ENCODE data around the gene IMPDH1. TPM values are rescaled to one million over a fixed set of nuclear protein-coding genes. Genes with fewer than 3 reads are reported as not detected.

Gene IMPDH1
- total and polyA plus RNA-seq, 4 donors: 25.9 to 136 (median 61.9) TPM

GRCh38 chr7:128425850-128426249, 16.1 kb upstream of the IMPDH1 start:
- Histone ChIP-seq H3K9ac (ENCODE audit: insufficient read depth in 1 of 2, low read length in 2 of 2) (no peak overlapping the region), H3K9me3 (ENCODE audit: control insufficient read depth in 4 of 4, insufficient read depth in 3 of 4, low read length in 3 of 4) (no peaks in the 10 kb centered on the region), H3K36me3 (ENCODE audit: control insufficient read depth in 4 of 4, insufficient read depth in 4 of 4, low read length in 4 of 4) (no peaks in the 10 kb centered on the region), H3K27ac (ENCODE audit: low read depth in 1 of 2, low read length in 1 of 2) (no peak overlapping the region), H3K4me1 (ENCODE audit: control insufficient read depth in 5 of 5, insufficient read depth in 5 of 5, low read length in 5 of 5) (peaks cover 0 to 6% (median 0%) of the 10 kb centered on the region in 5 donors), H3K4me3 (no peak overlapping the region), H3K27me3 (ENCODE audit: control insufficient read depth in 3 of 3, insufficient read depth in 3 of 3, low read length in 2 of 3) (no peaks in the 10 kb centered on the region)
- TF ChIP-seq CTCF (IDR thresholded peaks at IDR 0.05; ENCODE audit: control extremely low read depth, extremely low read depth): peak; percentile 77
- peak; percentile 58 to 70 (median 60) for DNase-seq
- peak; percentile 80 for ATAC-seq (ENCODE audit: insufficient read depth, low FRiP score)
- 40 to 46% methylated on average over 4 of the region's 4 CpGs for WGBS, 2 donors

GRCh38 chr7:128424686-128425275, 15.0 kb upstream of the IMPDH1 start:
- Histone ChIP-seq H3K27ac (ENCODE audit: low read depth in 1 of 2, low read length in 1 of 2) (no peak overlapping the region), H3K4me3 (no peak overlapping the region), H3K27me3 (ENCODE audit: control insufficient read depth in 3 of 3, insufficient read depth in 3 of 3, low read length in 2 of 3) (no peaks in the 10 kb centered on the region), H3K9ac (ENCODE audit: insufficient read depth in 1 of 2, low read length in 2 of 2) (no peak overlapping the region), H3K4me1 (ENCODE audit: control insufficient read depth in 5 of 5, insufficient read depth in 5 of 5, low read length in 5 of 5) (peaks cover 0 to 6% (median 0%) of the 10 kb centered on the region in 5 donors), H3K9me3 (ENCODE audit: control insufficient read depth in 4 of 4, insufficient read depth in 3 of 4, low read length in 3 of 4) (no peaks in the 10 kb centered on the region), H3K36me3 (ENCODE audit: control insufficient read depth in 4 of 4, insufficient read depth in 4 of 4, low read length in 4 of 4) (no peaks in the 10 kb centered on the region)
- 69 to 82% methylated on average over 1 of the region's 1 CpG for WGBS, 2 donors
- peak in 2 of 3 donors; percentile 65 to 67 for DNase-seq
- ATAC-seq (ENCODE audit: insufficient read depth, low FRiP score): no peak
- no peak for TF ChIP-seq CTCF (IDR thresholded peaks at IDR 0.05; ENCODE audit: control extremely low read depth, extremely low read depth)

- H3K27ac ChIP-seq (ENCODE audit: low read depth in 1 of 2, low read length in 1 of 2): no peak overlapping the region
- H3K27me3 ChIP-seq (ENCODE audit: control insufficient read depth in 3 of 3, insufficient read depth in 3 of 3, low read length in 2 of 3): no peaks in the 10 kb centered on the region
- no peaks in the 10 kb centered on the region for H3K36me3 ChIP-seq (ENCODE audit: control insufficient read depth in 4 of 4, insufficient read depth in 4 of 4, low read length in 4 of 4)
- ATAC-seq (ENCODE audit: insufficient read depth, low FRiP score): no peak
- no peaks in the 10 kb centered on the region for H3K9me3 ChIP-seq (ENCODE audit: control insufficient read depth in 4 of 4, insufficient read depth in 3 of 4, low read length in 3 of 4)
- DNase-seq: no peak
- peaks cover 0 to 6% (median 0%) of the 10 kb centered on the region in 5 donors for H3K4me1 ChIP-seq (ENCODE audit: control insufficient read depth in 5 of 5, insufficient read depth in 5 of 5, low read length in 5 of 5)
- 77 to 82% methylated on average over 3 of the region's 3 CpGs for WGBS, 2 donors
- H3K9ac ChIP-seq (ENCODE audit: insufficient read depth in 1 of 2, low read length in 2 of 2): no peak overlapping the region
- TF ChIP-seq CTCF (IDR thresholded peaks at IDR 0.05; ENCODE audit: control extremely low read depth, extremely low read depth): no peak
- H3K4me3 ChIP-seq: no peak overlapping the region
Observed at GRCh38 chr7:128422842-128423241, 13.1 kb upstream of the IMPDH1 start.

- Histone ChIP-seq H3K4me3 (no peak overlapping the region), H3K9ac (ENCODE audit: insufficient read depth in 1 of 2, low read length in 2 of 2) (no peak overlapping the region), H3K4me1 (ENCODE audit: control insufficient read depth in 5 of 5, insufficient read depth in 5 of 5, low read length in 5 of 5) (peaks cover 0 to 6% (median 0%) of the 10 kb centered on the region in 5 donors), H3K27ac (ENCODE audit: low read depth in 1 of 2, low read length in 1 of 2) (no peak overlapping the region), H3K9me3 (ENCODE audit: control insufficient read depth in 4 of 4, insufficient read depth in 3 of 4, low read length in 3 of 4) (no peaks in the 10 kb centered on the region), H3K27me3 (ENCODE audit: control insufficient read depth in 3 of 3, insufficient read depth in 3 of 3, low read length in 2 of 3) (no peaks in the 10 kb centered on the region), H3K36me3 (ENCODE audit: control insufficient read depth in 4 of 4, insufficient read depth in 4 of 4, low read length in 4 of 4) (no peaks in the 10 kb centered on the region)
- 87 to 100% methylated on average over 1 of the region's 1 CpG for WGBS, 2 donors
- ATAC-seq (ENCODE audit: insufficient read depth, low FRiP score): no peak
- no peak for TF ChIP-seq CTCF (IDR thresholded peaks at IDR 0.05; ENCODE audit: control extremely low read depth, extremely low read depth)
- no peak for DNase-seq
Observed at GRCh38 chr7:128422037-128422436, 12.3 kb upstream of the IMPDH1 start.
